B cell (primary cell): ENCODE results near the gene MOB2.

ENCODE experiments used
- CTCF ChIP-seq: fragments of 200-600 bp; IDR thresholded peaks from one replicate; pipeline ENCODE4 v1.8.0; 2022; ENCODE audit warnings: antibody characterized with exemption, mild to moderate bottlenecking
- EZH2 ChIP-seq: IDR thresholded peaks from 2 replicates; pipeline ENCODE4 v1.6.1; 2012; ENCODE audit warnings: borderline replicate concordance, low read depth, mild to moderate bottlenecking, moderate library complexity, low read length; ENCODE audit not compliant: insufficient read depth, poor library complexity, severe bottlenecking

- TF ChIP-seq CTCF (no peak), EZH2 (no peak)
These were observed 5.1 kb downstream of the MOB2 start for GRCh38 chr11:1481483-1481825.
